Measurements from ENCODE around the gene PRKCQ.

The PRKCQ gene

DNA sequence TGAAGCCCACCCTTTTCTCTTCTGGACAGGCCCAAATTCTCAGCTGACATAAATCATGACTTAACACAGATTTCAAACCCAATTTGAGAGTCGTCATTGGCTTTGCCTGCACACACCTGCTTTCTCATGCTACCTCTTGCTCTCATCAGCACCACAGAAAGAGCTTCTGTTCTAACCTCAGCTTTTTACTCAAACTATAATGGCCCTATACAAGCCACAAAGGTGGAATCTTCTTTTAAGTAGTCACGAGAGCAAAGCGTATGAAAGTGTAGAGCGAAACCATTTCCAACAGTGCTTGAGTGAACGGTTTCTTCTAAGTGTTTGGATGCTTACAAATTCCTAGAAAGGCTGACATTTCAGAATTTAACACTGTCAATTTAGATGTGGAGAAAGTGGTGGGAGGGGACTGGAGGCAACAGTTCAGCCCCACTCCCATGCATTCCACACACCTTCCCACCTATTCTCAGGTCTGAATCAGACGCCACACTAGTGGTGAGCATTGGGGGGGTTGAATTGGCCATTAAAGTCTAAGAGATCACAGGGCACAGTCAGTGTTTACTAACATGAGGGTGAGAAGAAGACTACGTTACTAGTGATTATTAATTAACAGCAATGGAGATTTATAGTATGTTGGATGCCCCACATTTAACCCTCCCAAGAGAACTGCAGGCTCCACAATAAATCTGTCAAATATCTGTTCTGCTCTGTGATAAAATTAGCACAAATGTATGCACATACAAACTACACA is 114.0 kb downstream of the PRKCQ start:
- ChIA-PET POLR2A (no interaction called here), CTCF (no interaction called here)
- no peak for DNase-seq (ENCODE audit: extremely low spot score)
- TF ChIP-seq FOXK2 (IDR thresholded peaks at IDR 0.05) = no peak
- TF ChIP-seq, protein P1, sequence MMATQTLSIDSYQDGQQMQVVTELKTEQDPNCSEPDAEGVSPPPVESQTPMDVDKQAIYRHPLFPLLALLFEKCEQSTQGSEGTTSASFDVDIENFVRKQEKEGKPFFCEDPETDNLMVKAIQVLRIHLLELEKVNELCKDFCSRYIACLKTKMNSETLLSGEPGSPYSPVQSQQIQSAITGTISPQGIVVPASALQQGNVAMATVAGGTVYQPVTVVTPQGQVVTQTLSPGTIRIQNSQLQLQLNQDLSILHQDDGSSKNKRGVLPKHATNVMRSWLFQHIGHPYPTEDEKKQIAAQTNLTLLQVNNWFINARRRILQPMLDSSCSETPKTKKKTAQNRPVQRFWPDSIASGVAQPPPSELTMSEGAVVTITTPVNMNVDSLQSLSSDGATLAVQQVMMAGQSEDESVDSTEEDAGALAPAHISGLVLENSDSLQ (IDR thresholded peaks at IDR 0.05) = no peak

DNA sequence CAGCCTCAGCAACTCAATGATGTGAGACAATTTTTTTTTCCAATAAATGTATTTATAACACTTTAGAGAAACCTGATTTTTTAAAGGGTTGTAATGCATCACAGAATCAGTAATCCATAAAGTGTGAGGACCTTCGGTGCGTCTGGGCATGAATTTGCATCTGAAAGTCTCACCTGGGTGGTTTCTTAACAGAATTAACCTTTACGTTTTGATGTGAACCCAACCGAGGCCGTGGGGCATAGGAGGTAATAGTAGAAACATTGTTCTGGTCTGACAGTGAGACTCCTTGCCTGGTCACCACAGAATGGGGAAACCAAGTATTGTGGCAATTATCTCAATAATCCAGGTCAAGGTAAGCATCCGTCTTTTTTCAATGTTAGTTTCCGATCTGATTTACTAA is 114.6 kb downstream of the PRKCQ start:
- ChIA-PET CTCF (no interaction called here), POLR2A (no interaction called here)
- no peak for DNase-seq (ENCODE audit: extremely low spot score)
- TF ChIP-seq ARNT (IDR thresholded peaks at IDR 0.05) (no peak), TARDBP (IDR thresholded peaks at IDR 0.05) (no peak), NFRKB (IDR thresholded peaks at IDR 0.05) (no peak), L3MBTL2 (conservative IDR thresholded peaks at IDR 0.05) (no peak), FOXA1 (IDR thresholded peaks at IDR 0.05) (no peak), LEF1 (IDR thresholded peaks at IDR 0.05; ENCODE audit: borderline replicate concordance) (no peak), ELF4 (IDR thresholded peaks at IDR 0.05) (no peak), SUZ12 (IDR thresholded peaks at IDR 0.05) (no peak), BHLHE40 (IDR thresholded peaks at IDR 0.05; ENCODE audit: borderline replicate concordance) (no peak)
- TF ChIP-seq, protein P1 (IDR thresholded peaks at IDR 0.05) = no peak

DNA sequence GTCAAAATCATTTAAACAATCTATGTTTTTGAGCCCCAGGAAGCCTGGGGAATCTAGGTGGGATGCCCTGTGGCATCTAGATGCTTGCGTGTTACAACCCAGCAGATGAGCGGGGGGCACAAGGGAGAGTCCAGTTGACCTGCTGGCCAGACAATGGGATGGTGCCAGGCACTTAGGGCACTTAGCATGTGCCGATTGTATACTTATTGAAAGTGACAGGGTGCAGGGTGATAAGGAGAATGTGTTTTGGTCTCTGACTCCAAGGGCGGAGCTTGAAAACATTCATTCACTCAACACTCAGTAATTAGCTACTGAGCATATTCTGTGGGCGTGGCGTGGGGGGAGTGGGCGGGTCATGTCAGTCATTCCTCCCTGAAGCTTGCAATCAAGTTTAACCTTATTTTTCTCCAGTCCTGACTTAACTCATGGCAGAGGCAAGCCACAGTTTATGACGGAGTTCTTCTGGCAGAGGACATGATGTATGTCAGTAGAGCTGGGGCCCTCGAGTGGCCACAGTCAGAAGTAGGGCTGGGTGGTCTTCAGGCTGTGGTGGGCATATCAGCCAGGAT is 115.1 kb downstream of the PRKCQ start:
- CTCF ChIA-PET = no interaction called here

DNA sequence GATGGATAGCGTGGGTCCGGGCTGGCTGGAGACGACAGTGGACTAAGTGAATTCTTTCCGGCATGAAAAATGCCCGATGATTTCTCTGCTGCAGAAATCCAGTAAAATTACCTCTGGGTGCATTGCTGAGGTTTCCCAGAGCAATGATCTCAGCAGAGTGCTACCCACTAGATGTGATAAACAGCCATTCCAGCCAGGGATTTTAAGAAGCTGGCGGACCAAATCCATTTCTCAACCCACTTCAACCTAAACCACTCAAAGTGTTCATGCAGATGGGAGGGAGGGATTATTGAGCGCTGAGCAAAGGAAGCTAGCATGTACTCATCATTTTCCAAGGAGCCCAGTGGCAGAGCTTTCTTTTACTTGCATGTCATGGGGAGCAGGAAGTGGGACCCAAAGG is 116.7 kb downstream of the PRKCQ start:
- ChIA-PET POLR2A (no interaction called here), CTCF (interaction anchor here (0.6 kb wide), 1 partner anchor 62 kb away, joined by 3 read pairs; no protein-coding TSS in a partner anchor)
- TF ChIP-seq SUZ12 (IDR thresholded peaks at IDR 0.05) (no peak), FOXM1 (IDR thresholded peaks at IDR 0.05; ENCODE audit: borderline replicate concordance) (no peak), ZNF384 (IDR thresholded peaks at IDR 0.05) (no peak), LEF1 (IDR thresholded peaks at IDR 0.05; ENCODE audit: borderline replicate concordance) (no peak), HDGF (IDR thresholded peaks at IDR 0.05; ENCODE audit: borderline replicate concordance) (no peak), FOXA1 (IDR thresholded peaks at IDR 0.05) (no peak), ARNT (IDR thresholded peaks at IDR 0.05) (no peak), ELF4 (IDR thresholded peaks at IDR 0.05) (no peak), CTBP1 (IDR thresholded peaks at IDR 0.05; ENCODE audit: borderline replicate concordance) (no peak), BHLHE40 (IDR thresholded peaks at IDR 0.05; ENCODE audit: borderline replicate concordance) (no peak), NFRKB (IDR thresholded peaks at IDR 0.05) (no peak), SP1 (IDR thresholded peaks at IDR 0.05) (no peak), L3MBTL2 (conservative IDR thresholded peaks at IDR 0.05) (no peak), TARDBP (IDR thresholded peaks at IDR 0.05) (no peak), FOXK2 (IDR thresholded peaks at IDR 0.05) (no peak)
- TF ChIP-seq, protein P1 (IDR thresholded peaks at IDR 0.05) = no peak
- DNase-seq (ENCODE audit: extremely low spot score) = no peak

More for the DNA sequence above, 115.1 kb downstream of the PRKCQ start:
- POLR2A ChIA-PET = no interaction called here
- TF ChIP-seq ARNT (IDR thresholded peaks at IDR 0.05) = no peak
- no peak for TF ChIP-seq SP1 (IDR thresholded peaks at IDR 0.05)
- no peak for TF ChIP-seq LEF1 (IDR thresholded peaks at IDR 0.05; ENCODE audit: borderline replicate concordance)
- TF ChIP-seq FOXA1 (IDR thresholded peaks at IDR 0.05) = no peak
- TF ChIP-seq BHLHE40 (IDR thresholded peaks at IDR 0.05; ENCODE audit: borderline replicate concordance) = no peak
- TF ChIP-seq ZNF384 (IDR thresholded peaks at IDR 0.05) = no peak
- no peak for DNase-seq (ENCODE audit: extremely low spot score)

DNA sequence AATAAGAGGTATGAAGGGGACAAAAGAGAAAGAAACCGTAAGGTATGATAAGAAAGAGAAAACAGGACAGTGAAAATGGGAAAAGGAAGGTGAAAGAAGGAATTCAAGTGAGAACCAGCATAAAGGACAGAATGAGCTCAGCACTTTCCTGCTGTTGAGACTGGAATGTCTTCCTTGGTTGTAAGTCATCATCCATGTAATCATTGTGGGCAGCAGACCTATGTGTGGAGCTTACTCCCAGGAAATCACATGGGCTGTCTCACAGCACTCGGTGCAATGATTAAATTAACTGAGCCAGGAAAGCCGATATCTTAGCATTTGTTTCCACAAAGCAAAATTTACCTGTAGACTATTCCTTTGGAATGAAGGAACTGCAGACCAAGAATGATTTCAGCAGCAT is 118.1 kb downstream of the PRKCQ start:
- no peak for DNase-seq (ENCODE audit: extremely low spot score)
- ChIA-PET CTCF (interaction anchor here (1.1 kb wide), 1 partner anchor 16 kb away, joined by 3 read pairs; no protein-coding TSS in a partner anchor), POLR2A (no interaction called here)
- TF ChIP-seq ARNT (IDR thresholded peaks at IDR 0.05) (no peak), SP1 (IDR thresholded peaks at IDR 0.05) (no peak), L3MBTL2 (conservative IDR thresholded peaks at IDR 0.05) (no peak), NFRKB (IDR thresholded peaks at IDR 0.05) (no peak), ZNF384 (IDR thresholded peaks at IDR 0.05) (no peak), TARDBP (IDR thresholded peaks at IDR 0.05) (no peak), FOXM1 (IDR thresholded peaks at IDR 0.05; ENCODE audit: borderline replicate concordance) (no peak), FOXK2 (IDR thresholded peaks at IDR 0.05) (no peak), HDGF (IDR thresholded peaks at IDR 0.05; ENCODE audit: borderline replicate concordance) (no peak), SUZ12 (IDR thresholded peaks at IDR 0.05) (no peak), CTBP1 (IDR thresholded peaks at IDR 0.05; ENCODE audit: borderline replicate concordance) (no peak), FOXA1 (IDR thresholded peaks at IDR 0.05) (no peak)
- TF ChIP-seq, protein P1 (IDR thresholded peaks at IDR 0.05) = no peak

DNA sequence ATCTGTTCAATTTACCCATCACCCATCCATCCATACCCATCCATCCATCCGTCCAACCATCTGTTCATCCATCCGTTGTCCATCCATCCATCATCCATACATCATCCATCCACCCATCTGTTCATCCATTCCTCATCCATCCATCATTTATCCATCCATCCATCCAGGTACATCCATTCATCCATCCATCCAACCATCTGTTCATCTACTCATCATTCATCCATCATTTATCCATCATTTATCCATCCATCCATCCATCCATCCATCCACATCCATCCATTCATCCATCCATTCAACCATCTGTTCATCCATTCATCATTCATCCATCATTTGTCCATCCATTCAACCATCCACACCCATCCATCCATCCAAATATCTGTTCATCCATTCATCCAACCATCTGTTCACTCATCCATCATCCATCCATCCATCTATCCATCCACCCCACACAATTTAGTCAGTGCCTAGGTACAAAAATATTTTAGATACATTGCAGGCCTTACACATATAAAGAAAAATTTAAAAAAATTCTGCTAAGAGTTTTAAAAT is 119.1 kb downstream of the PRKCQ start:
- ChIA-PET POLR2A (no interaction called here), CTCF (no interaction called here)
- TF ChIP-seq SP1 (IDR thresholded peaks at IDR 0.05) (no peak), ELF4 (IDR thresholded peaks at IDR 0.05) (no peak), L3MBTL2 (conservative IDR thresholded peaks at IDR 0.05) (no peak), ZNF384 (IDR thresholded peaks at IDR 0.05) (no peak), NFRKB (IDR thresholded peaks at IDR 0.05) (no peak), HDGF (IDR thresholded peaks at IDR 0.05; ENCODE audit: borderline replicate concordance) (no peak), TARDBP (IDR thresholded peaks at IDR 0.05) (peak; percentile 47; the same call in 1 of the 2 replicates), FOXK2 (IDR thresholded peaks at IDR 0.05) (no peak)
- TF ChIP-seq, protein P1 (IDR thresholded peaks at IDR 0.05) = no peak; the same call in 1 of the 2 replicates
- no peak for DNase-seq (ENCODE audit: extremely low spot score)

Measured in HEK293T (cell line).